DMS 273 (cell line): Measurements from ENCODE around the gene C3orf52.
"Not testable (repeated sequence)": the region's sequence is repeated elsewhere in the genome, so short reads cannot be mapped to it uniquely, and the experiment has no call there.

ENCODE experiments used
- DNase-seq: peaks from one replicate; lab custom pipeline; 2025; ENCODE audit not compliant: unreplicated experiment; lab: John Stamatoyannopoulos, UW

C3orf52 gene, protein sequence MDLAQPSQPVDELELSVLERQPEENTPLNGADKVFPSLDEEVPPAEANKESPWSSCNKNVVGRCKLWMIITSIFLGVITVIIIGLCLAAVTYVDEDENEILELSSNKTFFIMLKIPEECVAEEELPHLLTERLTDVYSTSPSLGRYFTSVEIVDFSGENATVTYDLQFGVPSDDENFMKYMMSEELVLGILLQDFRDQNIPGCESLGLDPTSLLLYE

DNA sequence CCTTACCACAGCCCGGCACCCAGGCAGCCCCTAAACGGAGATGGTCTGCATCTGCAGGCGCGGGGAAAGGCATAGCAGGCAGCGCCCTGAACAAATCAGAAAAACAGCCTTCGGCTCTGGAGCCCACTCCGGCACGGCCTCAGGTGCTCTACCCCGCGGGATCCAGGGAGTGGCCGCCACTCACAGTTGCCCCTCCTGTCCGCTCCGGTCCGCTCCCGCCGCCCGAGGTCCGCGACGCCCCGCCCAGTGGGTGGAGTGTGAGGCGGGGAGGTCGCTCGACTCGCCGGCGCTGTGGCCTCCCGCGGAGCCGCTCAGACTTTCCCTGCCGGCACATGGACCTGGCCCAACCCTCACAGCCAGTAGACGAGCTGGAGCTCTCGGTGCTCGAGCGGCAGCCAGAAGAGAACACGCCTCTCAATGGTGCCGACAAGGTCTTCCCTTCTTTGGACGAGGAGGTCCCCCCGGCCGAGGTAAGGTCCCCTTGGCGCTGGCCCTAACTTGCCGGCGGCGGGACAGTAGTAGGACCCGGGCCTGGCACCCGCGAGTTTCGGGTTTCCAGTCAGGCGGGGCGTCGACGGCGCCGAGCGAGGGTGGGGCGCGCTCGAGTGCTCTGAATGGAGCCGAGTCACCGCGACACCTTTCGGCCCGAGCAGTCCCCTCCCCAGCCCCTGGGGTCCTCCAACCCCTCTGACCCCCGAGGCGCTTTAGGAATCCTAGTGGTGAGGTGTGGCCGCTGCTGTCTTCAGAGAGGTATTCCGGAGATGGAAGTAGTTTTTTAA lies at the start of gene C3orf52:
TSS of gene C3orf52 (plus strand) at position 314 of the 779 bp plus-strand sequence. CDS start at position 333, 19 bp downstream.
- peak; percentile 95 for DNase-seq

DNA sequence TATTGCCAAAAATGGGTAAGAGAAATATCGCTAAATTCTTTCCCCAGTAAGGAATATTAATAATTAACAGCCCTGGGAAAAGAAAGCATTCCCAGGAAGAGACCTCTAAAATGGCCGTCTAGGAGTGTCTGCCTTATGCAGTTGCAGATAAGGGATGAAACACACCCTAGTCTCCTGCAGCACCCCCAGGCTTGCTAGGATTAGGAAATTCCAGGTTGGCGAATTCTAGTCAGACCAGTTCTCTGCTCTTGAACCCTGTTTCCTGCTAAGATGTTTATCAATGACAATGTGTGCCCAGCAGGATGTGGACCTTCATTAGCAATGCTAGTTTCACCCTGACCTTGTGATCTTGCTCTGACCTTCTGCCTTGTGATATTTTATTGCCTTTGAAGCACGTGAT lies 49.0 kb upstream of the C3orf52 start:
- not testable (repeated sequence) for DNase-seq

DNA sequence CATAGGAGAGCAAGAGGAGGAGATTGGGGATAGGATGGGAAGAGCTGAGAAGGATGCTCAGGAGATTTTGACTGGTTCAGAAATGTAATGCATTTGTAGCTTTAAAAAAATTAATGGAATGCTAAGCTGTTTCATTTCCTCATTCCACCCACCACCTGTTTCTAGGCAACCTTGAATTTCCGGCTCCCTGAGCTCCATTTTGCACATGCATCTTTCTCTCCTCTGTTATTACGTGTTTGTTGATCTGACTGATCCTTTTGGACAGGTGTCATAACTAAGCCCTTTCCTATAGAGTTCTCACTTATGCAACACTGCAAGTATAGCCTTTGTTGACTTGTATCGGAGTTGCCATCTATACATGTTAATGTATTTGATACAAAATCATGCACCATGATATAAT lies 47.3 kb upstream of the C3orf52 start:
- DNase-seq: no peak

DNA sequence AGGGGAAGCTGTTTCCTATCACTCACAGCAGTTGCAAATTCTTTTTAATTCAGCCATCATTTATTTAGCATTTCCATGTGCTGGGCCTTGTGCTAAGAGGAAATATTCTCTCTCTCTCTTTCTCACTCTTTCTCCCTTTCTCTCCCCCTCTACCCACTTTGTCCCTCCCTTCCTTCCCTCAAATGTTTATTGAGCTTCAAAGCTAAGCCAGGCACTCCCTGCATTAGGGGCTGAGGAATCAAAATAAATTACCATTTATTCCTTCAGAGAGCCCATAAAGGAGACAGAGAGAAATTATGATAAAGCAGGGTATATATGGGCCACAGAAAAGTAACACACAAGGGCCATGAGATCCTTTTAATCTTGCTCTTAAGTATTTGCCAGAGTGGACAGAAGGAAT lies 44.9 kb upstream of the C3orf52 start:
- no peak for DNase-seq

DNA sequence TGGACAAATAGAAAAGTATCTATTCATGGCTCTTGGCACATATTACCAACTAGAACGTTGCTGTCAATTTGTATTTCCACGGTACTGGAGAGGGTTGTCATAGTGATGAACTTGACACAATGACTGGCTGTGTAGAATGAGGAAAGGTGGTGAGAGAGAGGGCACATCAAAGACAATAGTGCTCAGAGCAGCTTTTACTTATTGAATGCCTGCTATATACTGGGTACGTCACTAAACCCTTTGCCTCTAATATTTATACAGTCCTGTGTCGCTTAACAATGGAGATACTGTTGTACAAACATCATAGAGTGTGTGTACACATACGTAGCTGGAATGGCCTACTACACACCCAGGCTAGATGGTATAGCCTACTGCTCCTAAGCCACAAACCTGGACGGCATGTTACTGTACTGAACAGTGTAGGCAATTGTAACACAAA lies 43.3 kb upstream of the C3orf52 start:
- no peak for DNase-seq

DNA sequence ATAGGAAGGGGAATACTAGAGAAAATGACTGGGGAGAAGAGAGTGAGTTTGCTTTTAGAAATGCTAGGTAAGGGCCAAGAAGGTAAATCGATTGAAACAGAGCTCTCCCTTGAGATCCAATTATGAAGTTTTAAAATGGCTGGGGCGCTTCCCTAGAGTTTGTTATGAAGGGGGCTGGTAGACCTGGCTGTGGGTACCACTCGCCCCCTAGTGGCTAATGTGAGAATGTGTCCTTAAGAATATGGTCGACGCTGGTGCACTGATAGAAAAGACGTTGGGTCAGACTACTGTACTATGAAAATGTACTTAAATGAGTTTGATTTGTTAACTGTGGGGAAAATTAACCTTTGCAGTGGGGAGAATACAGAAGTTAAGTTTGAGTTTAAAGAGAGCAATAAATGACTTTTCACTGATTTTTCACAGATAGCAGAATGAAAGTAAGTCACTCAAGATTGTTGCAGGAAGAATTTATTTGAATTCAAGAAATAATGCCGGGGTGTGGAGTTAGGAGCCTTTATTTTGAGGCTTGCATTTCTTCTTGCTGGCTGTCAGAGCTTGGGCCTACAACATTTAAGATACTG lies 42.5 kb upstream of the C3orf52 start:
- peak; percentile 94 for DNase-seq

DNA sequence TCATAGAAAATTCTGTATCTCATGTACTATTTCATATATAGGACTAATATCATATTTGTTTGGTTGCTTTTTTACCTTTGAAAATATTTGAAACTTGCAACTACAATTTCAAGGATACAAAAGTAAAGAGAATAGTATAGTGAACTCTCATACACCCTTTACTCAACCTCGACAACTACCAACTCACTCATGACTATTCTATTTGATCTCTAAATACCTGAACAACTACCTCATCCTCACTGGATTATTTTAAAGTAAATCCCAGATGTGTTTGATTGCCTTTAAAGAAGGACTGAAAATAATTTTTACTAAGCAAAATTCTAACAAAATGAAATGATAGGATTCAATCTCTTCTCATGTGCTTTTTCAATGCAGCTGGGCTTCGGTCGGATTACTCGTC lies 39.6 kb upstream of the C3orf52 start:
- no peak for DNase-seq

DNA sequence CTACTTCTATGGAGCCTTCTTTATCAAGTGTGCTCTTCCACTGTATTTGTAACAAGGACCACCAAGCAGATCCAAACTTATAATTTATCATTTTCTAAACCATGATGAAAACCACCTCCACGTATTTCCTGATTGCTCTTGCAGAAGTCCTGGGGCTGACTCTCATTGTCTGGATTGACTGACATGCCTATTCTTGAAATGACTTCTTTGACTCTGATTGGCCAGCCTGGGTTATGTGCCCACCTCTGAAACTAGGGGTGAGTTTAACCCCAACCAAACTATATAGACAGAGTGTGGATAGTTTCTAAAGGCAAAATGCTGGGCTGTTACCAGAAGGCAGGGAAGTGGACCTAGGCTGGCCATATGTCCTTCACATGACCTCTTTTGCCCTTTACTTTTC lies 38.9 kb upstream of the C3orf52 start:
- DNase-seq: no peak

DNA sequence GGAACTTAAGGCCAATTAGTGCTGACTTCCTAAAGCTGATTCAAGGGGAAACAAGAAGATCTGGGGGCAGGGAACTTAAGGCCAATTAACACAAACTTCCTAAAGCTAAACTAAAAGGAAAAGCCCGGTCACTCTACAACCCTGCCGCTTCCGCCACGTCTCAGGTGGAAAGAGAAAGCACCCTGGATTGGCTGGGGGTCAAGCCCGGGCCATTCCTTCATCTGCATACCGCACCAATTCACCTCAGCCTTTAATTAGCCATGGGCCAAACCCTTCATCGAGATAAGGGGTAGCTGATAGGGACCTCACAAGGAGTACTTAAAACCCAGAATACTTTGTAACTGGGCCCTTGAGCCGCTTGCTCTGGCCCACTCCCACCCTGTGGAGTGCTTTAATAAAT lies 37.3 kb upstream of the C3orf52 start:
- DNase-seq: no peak

DNA sequence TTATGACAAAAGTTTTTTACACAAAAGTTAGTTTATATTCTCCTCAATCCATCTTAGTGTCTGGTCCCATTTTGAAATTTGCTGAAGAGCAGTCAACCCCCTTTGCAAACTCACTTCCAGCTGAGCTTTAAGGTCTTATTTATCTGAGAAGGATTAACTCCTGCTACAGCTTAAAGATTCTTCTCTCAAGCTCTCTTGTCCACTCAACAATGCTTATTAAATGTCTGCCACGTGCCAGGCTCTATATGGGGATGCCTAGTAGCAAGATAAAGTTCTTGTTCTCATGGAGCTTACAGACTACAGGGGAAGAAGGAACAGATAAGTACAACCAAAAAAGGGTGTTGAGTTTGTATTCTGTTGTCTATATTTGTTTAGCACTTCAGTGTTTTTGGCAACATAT lies 33.0 kb upstream of the C3orf52 start:
- DNase-seq: no peak

DNA sequence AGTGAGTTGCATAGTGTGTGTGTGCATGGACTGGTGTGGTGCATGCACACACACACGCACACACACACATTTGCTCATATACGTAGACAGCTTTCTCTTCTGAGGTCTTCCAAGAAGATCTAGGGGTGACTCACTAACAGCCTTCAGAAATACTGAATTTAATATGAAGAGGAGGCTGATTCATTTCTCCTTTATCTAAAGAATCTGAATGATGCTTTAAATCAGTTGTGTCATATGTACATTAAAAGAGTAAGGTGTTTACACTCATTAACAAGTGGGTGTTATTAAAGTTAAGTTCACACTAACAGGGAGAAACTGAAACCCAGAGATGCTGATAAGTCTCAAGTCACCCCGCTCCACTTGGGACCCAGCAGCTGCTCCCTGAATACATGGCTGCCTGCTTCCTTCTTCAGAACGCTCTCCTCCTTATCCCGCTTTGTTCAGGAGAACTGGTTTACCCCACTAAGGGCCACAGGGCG lies 29.7 kb upstream of the C3orf52 start:
- DNase-seq: no peak

DNA sequence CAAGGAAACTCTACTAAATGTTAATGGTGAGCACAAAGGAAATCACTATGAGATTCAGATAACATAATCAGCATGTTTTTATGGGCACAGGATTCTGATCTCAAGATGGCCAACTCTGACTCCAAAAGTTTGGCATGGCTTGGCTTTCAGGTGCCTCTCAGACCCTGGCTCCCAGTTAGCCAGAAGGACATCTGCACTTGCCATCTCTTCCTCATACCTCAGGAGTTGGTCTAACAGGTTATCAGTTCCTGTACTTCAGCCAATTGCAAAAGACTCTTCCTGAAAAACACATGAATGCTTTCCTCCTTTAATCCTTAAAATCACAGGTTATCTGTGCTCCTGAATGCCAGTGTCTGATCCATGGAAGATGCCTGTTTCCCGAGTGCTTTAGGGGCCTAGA lies 26.7 kb upstream of the C3orf52 start:
- no peak for DNase-seq

DNA sequence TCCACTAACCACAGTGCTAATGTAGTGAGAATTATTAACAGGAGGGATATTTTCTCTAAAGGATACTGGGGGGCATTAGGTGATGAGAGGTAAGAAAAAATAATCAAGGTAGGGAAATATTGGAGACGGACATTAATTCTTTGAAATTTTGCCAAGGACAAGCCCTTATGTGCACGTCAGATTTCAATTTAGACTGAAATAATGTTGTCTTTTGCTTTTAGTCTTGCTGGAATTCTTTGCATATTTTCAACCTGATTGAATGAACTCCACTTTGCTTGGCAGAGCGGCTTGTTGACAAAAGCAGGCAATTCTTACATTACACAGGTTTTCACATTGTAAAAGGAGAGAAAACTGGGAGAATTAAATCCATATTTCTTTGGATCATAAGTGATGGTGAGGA lies 25.0 kb upstream of the C3orf52 start:
- DNase-seq: no peak

DNA sequence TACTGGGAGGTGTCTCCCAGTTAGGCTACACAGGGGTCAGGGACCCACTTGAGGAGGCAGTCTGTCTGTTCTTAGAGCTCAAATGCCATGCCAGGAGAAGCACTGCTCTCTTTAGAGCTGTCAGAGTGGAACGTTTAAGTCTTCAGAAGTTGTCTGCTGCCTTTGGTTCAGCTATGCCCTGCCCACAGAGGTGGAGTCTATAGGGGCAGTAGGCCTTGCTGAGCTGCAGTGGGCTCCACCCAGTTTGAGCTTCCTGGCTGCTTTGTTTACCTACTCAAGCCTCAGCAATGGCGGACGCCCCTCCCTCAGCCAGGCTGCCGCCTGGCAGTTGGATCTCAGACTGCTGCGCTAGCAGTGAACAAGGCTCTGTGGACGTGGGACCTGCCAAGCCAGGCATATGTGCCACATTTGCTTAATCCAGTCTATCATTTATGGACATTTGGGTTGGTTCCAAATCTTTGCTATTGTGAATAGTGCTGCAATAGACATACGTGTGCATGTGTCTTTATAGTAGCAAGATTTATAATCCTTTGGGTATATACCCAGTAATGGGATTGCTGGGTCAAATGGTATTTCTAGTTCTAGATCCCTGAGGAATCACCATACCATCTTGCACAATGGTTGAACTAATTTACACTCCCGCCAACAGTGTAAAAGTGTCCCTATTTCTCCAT lies 13.7 kb upstream of the C3orf52 start:
- DNase-seq: not testable (repeated sequence)

DNA sequence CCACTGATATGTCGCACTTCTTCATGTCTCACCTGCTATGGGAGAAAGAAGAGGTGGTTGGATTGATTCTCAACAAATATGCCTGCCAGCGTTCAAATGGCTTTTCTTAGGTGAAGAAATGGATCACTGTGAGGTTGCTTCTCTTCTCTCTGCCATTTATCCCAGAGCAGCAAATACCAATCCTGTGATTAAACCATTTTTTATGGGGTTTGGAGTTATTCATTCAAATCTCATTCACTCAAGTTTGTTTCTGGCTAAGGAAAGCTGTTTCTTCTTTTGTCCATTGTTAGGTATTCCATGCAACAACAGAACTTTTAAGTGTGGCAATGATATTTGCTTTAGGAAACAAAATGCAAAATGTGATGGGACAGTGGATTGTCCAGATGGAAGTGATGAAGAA lies 12.2 kb upstream of the C3orf52 start:
- DNase-seq: no peak

DNA sequence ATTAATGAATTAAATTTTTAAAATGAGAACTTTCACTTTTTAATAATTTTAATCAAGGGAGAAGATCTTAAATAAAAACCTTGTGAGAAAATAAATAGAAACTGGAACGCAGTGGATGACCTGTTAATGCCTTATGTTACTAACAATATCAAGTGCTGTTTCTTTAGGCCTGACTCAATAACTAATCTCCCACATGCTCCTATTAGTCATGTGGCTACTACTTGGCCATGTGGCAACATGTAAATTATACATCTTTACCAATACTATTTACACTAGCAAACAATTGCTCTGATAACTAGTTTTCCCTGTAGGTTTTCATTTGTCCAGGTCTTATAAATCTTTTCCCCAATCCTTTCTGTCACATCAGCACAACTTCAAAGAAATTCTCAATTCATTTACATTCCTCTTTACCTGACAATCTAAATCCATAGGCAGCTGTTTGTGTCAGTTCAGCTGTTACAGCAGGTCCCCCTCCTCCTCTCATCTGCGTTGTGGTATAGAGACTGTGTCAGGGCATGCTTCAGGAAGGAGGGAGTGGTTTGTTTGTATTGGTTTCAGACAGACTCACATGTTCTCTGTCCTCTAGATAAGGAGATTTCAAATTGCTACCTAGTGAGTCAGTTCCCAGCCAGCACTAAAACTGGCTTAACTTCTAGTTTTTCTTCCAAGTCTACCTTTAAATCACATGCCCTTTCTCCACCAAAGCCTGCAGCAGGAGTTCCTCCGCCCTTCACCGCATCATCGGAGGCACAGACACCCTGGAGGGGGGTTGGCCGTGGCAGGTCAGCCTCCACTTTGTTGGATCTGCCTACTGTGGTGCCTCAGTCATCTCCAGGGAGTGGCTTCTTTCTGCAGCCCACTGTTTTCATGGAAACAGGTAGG lies 11.3 kb upstream of the C3orf52 start:
- peak; percentile 78 for DNase-seq

DNA sequence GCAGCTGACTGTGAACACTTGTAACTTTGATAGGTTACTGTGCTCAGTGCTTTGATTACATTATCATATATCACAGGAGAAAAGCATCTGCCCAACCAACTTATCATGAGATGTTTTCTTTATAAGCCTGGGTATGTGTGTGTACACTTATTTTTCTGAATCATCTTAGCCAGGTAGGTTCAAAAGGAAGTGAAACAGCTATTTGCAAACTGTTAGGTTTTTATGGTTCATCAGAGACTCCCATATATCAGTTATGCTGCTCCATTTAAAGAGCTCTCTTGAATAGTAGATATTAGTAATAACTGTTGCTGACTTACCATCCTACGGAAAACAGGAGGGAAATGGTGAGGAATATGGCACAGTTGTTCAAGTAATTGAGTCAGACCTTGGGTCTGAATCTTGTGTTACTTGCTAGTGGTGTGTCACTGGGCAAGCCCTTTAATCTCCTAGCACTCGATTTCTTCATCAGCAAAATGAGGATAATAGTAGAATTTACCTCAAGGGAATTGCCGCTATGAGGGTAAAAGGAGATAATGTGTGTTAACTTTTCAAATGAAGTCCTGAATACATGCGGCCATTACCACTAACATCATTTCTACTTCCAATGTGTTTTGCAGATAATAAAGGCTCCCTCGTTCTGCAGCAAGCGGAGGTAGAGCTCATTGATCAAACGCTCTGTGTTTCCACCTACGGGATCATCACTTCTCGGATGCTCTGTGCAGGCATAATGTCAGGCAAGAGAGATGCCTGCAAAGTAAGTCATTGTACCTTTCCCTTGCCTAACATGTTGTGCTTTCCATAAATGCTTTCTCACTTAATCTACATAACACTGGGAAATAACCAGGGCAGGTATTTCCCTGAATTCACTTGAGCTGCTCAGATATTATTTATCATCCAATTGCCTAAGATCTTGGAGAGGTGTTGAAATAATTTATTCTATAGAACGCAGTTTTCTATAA lies 7.8 kb upstream of the C3orf52 start:
- DNase-seq: no peak

DNA sequence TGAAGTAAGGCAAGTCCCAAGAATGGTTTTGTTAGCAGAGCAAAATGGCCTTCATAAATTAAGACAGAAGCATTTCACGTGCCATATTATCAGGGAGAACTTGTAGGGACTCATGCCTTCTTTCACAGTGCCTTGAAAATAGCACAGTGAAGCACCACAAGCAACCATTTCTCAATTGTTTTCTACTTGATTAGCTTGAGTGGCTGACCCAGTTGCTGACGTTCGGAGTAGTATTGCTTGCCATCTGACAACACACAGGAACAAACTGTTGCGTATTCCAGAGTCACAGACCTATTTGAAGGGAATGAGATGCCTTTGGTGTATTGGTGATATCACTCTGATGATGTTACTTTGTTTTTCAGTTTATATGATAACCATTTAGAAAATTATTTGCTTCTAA lies 3.0 kb upstream of the C3orf52 start:
- no peak for DNase-seq

DNA sequence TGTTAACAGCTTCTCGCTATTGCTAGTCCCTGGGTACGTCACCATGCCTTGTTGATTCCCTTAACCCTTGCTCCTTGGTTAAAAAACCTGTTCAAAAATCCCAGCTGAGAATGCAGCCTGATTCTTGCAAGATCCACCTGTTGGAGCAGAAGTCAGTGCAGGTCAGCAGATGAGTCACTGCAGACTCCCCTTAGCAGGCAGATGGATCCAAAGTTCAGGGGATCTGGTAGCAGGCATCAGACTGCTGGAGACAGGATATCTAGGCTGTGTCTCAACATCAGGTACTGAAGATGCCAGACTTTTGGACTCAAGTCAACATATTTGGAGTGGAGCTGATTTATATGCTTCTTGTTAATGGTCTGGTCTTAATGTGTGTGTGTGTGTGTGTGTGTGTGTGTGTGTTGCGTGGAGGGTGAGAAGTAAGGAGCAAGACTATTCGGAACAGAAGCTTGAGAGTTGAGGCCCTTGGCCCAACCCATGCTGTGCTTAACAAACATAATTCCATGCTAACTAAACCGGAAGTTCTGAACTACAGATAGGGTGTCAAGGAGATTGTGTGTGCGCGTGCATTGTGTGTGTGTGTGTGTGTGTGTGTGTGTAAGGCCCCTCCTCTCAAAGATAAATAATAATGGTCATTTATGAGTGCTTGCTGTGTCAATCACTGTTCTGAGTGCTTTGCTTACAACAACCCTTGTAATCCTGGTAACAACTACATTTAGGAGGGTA lies 1.0 kb upstream of the C3orf52 start:
- DNase-seq: peak; percentile 53
